GM12874 (cell line): Measurements from ENCODE around the gene MRPL20.

Source experiments
- TF ChIP-seq, protein P1 (sequence below): IDR thresholded peaks from 2 replicates; pipeline ENCODE4 v1.5.1; 2011; ENCODE audit warnings: low read depth, mild to moderate bottlenecking, control low read depth, low read length, moderate library complexity; ENCODE audit not compliant: insufficient read depth

MRPL20 gene

DNA sequence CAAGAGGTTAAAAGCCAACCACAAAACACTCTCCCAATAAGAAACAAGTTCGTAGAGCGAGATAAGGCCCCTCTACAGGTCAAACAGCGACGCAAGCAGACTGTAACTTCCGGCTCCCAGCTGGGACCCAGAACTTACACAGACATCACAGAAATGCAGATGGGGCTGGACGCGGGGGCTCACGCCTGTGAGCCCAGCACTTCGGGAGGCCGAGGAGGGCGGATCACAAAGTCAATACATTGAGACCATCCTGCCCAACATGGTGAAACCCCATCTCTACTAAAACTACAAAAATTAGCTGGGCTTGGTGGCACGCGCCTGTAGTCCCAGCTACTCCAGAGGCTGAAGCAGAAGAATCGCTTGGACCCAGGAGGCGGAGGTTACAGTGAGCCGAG is 19.0 kb downstream of the MRPL20 start:
- TF ChIP-seq, protein P1, sequence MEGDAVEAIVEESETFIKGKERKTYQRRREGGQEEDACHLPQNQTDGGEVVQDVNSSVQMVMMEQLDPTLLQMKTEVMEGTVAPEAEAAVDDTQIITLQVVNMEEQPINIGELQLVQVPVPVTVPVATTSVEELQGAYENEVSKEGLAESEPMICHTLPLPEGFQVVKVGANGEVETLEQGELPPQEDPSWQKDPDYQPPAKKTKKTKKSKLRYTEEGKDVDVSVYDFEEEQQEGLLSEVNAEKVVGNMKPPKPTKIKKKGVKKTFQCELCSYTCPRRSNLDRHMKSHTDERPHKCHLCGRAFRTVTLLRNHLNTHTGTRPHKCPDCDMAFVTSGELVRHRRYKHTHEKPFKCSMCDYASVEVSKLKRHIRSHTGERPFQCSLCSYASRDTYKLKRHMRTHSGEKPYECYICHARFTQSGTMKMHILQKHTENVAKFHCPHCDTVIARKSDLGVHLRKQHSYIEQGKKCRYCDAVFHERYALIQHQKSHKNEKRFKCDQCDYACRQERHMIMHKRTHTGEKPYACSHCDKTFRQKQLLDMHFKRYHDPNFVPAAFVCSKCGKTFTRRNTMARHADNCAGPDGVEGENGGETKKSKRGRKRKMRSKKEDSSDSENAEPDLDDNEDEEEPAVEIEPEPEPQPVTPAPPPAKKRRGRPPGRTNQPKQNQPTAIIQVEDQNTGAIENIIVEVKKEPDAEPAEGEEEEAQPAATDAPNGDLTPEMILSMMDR: no peak

GRCh38 chr1:1387098-1388077 is 19.7 kb downstream of the MRPL20 start:
- TF ChIP-seq, protein P1: no peak

DNA sequence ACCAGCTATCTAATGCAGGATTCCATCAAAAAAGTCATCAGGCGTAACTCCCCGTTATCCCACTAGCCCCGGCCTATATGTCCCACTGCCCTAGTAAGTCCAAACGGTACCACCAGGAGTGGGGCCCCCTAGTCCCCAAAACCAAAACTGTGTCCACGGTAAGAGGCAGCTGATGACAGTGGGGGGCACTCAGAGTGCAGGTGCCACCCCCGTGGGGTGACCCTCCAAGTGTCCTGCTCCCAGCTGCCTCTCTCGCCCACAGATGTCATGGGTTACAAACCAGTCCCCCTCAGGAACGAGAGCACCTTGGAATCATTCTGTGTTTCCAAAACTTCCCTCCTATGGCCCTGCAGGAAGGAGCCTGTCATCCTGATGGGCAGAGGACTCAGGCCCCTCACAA is 21.2 kb downstream of the MRPL20 start:
- TF ChIP-seq, protein P1: no peak

- TF ChIP-seq, protein P1: no peak
These were observed 25.8 kb downstream of the MRPL20 start for GRCh38 chr1:1381294-1381693.

DNA sequence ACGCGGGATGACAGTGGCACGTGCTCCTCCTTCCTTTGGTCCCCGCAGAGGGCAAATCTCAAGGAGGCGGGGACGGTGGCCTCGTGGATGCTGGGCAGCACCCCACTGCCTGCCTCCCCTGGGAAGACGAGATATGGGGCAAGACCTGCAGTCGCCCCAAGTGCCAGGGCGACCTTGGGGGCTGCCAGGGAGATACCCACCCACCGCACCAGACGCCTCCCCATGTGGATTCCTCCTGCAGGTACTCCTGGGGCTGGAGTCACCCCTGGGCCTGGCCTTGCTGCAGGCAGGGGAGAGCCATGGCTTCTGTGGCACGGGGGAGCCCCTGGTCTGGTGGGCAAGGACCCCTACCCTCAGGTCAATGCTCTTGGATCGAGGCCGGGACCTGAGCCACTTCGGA is 26.2 kb downstream of the MRPL20 start:
- TF ChIP-seq, protein P1: no peak

DNA sequence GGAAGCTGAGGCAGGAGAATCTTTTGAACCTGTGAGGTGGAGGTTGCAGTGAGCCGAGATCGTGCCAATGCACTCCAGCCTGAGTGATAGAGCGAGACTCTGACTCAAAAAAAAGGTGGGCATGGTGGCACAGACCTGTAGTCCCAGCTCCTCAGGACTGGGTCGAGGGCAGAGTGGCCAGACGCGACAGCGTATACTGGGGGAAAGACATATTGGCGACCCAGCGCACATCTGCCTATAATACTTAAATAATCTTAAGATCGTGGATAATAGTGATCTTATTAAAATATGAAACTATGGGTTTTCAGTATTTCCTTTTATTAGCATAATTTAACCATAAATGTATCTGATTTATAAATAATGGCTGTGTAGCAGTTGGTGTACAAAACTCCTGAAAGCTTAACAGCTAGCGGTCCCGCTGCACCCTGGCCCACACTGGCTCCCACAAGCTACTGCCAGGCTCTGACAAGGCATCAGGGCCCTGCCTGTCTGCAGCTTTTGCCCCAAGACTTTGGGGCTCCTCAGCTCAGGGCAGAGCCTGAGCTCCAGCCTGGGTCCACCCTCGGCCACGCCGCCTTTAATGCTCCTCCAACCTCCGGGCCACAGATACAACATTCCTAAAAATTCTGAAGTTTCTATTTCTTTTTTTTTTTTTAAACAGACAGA is 29.4 kb downstream of the MRPL20 start:
- TF ChIP-seq, protein P1: no peak

DNA sequence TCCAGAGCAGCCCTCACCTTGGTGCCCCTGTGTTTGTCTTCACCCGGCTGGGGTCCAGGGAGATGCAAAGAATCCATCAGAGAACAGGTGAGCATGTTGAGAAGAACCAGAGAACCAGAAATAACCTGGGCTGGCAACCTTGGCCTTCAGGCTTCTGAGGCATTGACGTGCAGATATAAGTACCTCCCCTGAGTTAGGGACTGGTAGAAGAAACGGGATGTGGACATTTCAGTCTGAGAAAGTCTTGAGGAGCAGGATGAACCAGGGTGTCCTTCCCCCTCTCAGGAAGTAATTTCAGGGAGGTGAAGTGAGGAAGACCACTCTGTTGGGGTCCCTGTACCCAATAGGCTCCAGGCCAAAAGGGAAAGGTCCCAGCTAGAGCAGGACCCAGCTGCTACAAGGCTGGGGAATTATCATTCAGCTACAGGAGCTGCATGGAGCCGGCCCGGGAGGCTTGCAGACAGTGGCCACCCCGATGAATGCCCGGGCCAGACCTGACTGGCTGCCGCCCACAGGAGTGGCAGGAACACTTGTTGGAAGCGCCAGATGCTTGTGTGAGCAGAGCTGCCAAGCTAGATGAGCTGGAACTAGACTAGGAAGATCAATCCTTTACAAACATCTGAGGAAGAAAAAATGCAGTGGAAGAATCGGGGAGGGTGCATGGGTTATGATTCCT is 30.4 kb downstream of the MRPL20 start:
- TF ChIP-seq, protein P1: no peak
